Testis (tissue), 3 donors: ENCODE measurements around the gene HIGD1A. TPM values are rescaled to one million over a fixed set of nuclear protein-coding genes. Genes with fewer than 3 reads are reported as not detected.

Experiments used
- DNase-seq: peaks from one replicate; pipeline ENCODE4 v3.0.0-alpha.2; 2019
- H3K27ac ChIP-seq, 2 donors: fragments of 200-600 bp; sonication (generic); one replicate each; pipeline ENCODE4 v1.5.1; 2019
- H3K27me3 ChIP-seq: fragments of 200-600 bp; sonication (generic); one replicate; pipeline ENCODE4 v1.5.1; 2019
- H3K36me3 ChIP-seq: fragments of 200-600 bp; sonication (generic); one replicate; pipeline ENCODE4 v1.5.1; 2017; ENCODE audit warnings: low read depth; ENCODE audit errors: missing control alignments
- H3K4me1 ChIP-seq: fragments of 200-600 bp; sonication (generic); one replicate; pipeline ENCODE4 v1.5.1; 2019
- H3K4me3 ChIP-seq, 2 donors: fragments of 200-600 bp; sonication (generic); one replicate each; pipeline ENCODE4 v1.5.1; 2017 to 2019
- H3K9me3 ChIP-seq: fragments of 200-600 bp; sonication (generic); one replicate; pipeline ENCODE4 v1.5.1; 2017
- CTCF ChIP-seq, 3 experiments: fragments of 450-650 bp in 2 of 3; fragments of 200-600 bp in 1 of 3; sonication (generic) in 1 of 3; IDR thresholded peaks; one replicate each; pipeline ENCODE4 v1.5.1; 2016 to 2019; ENCODE audit warnings: antibody characterized with exemption in 3 of 3, mild to moderate bottlenecking in 2 of 3, moderate library complexity in 1 of 3
- POLR2A ChIP-seq: fragments of 450-650 bp; IDR thresholded peaks from one replicate; pipeline ENCODE4 v1.6.1; 2017; ENCODE audit warnings: antibody characterized with exemption, mild to moderate bottlenecking, moderate library complexity
- WGBS, 2 donors: methylation state at CpG; one replicate each; pipeline ENCODE4 v1.1.5; 2018; 5-methylcytosine and 5-hydroxymethylcytosine counted together
- intact Hi-C: fragments of 100-400 bp; cut with DNase I; formaldehyde crosslinking; loops from one replicate; pipeline ENCODE4 v1.15.1; 2023; ENCODE audit warnings: low total_unique reads
- polyA plus RNA-seq: library from polyadenylated mRNA; stranded (reverse); fragments of 350-450 nt; fragmentation: Illumina TruSeq; extraction: RNeasy Lipid Tissue Mini Kit (QIAGEN cat#74804); gene quantifications from one replicate; pipeline ENCODE4 v1.2.3, GENCODE V29; 2014; ENCODE audit warnings: low read depth, low replicate concordance; ENCODE audit not compliant: insufficient read depth
- total RNA-seq, 2 donors: library from RNA; depleted of rRNA; stranded (reverse); fragments of >200 nt; gene quantifications; one replicate each; pipeline ENCODE4 v1.2.3, GENCODE V29; 2016

The HIGD1A gene
- total and polyA plus RNA-seq, 3 donors from 2014 or later = 95.6 to 133 (median 110) TPM

- Histone ChIP-seq H3K9me3 (no peaks in the 10 kb centered on the region), H3K27ac (no peak overlapping the region), H3K4me1 (peaks cover 5% of the 10 kb centered on the region), H3K27me3 (no peaks in the 10 kb centered on the region), H3K4me3 (no peak overlapping the region), H3K36me3 (no peaks in the 10 kb centered on the region)
- TF ChIP-seq CTCF (IDR thresholded peaks at IDR 0.05) (no peak), POLR2A (no peak)
- DNase-seq = no peak
- intact Hi-C loops = no loop called here
- 90 to 93% methylated on average over 10 of the region's 10 CpGs for WGBS, 2 donors
Measured at GRCh38 chr3:42749025-42749752, 55.1 kb downstream of the HIGD1A start.

GRCh38 chr3:42747581-42747980 is 56.7 kb downstream of the HIGD1A start:
- H3K9me3 ChIP-seq = no peaks in the 10 kb centered on the region
- no peak overlapping the region for H3K27ac ChIP-seq
- H3K4me1 ChIP-seq = peaks cover 7% of the 10 kb centered on the region

GRCh38 chr3:42746455-42747450 is 57.5 kb downstream of the HIGD1A start:
- no peak overlapping the region for H3K27ac ChIP-seq
- no peak for DNase-seq

More at GRCh38 chr3:42747581-42747980, 56.7 kb downstream of the HIGD1A start:
- no peak for DNase-seq
- intact Hi-C loops = no loop called here
- no peak overlapping the region for H3K4me3 ChIP-seq
- H3K36me3 ChIP-seq = no peaks in the 10 kb centered on the region
- TF ChIP-seq POLR2A = no peak
- TF ChIP-seq CTCF (IDR thresholded peaks at IDR 0.05) = no peak
- 87 to 91% methylated on average over 6 of the region's 6 CpGs for WGBS, 2 donors
- H3K27me3 ChIP-seq = no peaks in the 10 kb centered on the region

GRCh38 chr3:42745776-42746454 is 58.4 kb downstream of the HIGD1A start:
- Histone ChIP-seq H3K4me1 (peaks cover 7% of the 10 kb centered on the region), H3K27me3 (no peaks in the 10 kb centered on the region), H3K27ac (no peak overlapping the region), H3K4me3 (no peak overlapping the region), H3K36me3 (no peaks in the 10 kb centered on the region), H3K9me3 (no peaks in the 10 kb centered on the region)
- 84 to 85% methylated on average over 8 of the region's 8 CpGs for WGBS, 2 donors
- TF ChIP-seq POLR2A = no peak
- no peak for TF ChIP-seq CTCF (IDR thresholded peaks at IDR 0.05)
- intact Hi-C loops = no loop called here
- no peak for DNase-seq

More at GRCh38 chr3:42746455-42747450, 57.5 kb downstream of the HIGD1A start:
- TF ChIP-seq CTCF (IDR thresholded peaks at IDR 0.05) (no peak), POLR2A (no peak)
- no peaks in the 10 kb centered on the region for H3K9me3 ChIP-seq
- no peaks in the 10 kb centered on the region for H3K27me3 ChIP-seq
- WGBS, 2 donors = 64 to 75% methylated on average over 9 to 11 of the region's 11 CpGs
- intact Hi-C loops = no loop called here
- no peak overlapping the region for H3K4me3 ChIP-seq
- peaks cover 7% of the 10 kb centered on the region for H3K4me1 ChIP-seq
- no peaks in the 10 kb centered on the region for H3K36me3 ChIP-seq
